Immature natural killer cell (primary cell): ENCODE measurements around the gene DYRK3. TPM values are rescaled to one million over a fixed set of nuclear protein-coding genes. Genes with fewer than 3 reads are reported as not detected.
A peak's percentile ranks its signal among the peaks of the same experiment; 100 is the strongest.

Experiments
- DNase-seq, 3 donors: peaks; one replicate each; pipeline ENCODE4 v3.0.0; 2022; ENCODE audit warnings: mixed read lengths in 1 of 3
- H3K27ac Mint-ChIP-seq, 6 donors: one replicate each; pipeline ENCODE4 v1.8.0; 2020; ENCODE audit warnings: mixed read lengths in 6 of 6, mild to moderate bottlenecking in 5 of 6, inconsistent platforms in 4 of 6, moderate library complexity in 3 of 6
- H3K27me3 Mint-ChIP-seq, 3 donors: one replicate each; pipeline ENCODE4 v1.8.0; 2020 to 2021; ENCODE audit warnings: low read depth in 3 of 3, mild to moderate bottlenecking in 3 of 3, mixed read lengths in 3 of 3, moderate library complexity in 3 of 3, inconsistent platforms in 1 of 3
- H3K36me3 Mint-ChIP-seq, 3 donors: one replicate each; pipeline ENCODE4 v1.8.0; 2020; ENCODE audit warnings: mixed read lengths in 3 of 3, inconsistent platforms in 2 of 3, mild to moderate bottlenecking in 2 of 3
- H3K4me1 Mint-ChIP-seq, 2 donors: one replicate each; pipeline ENCODE4 v1.8.0; 2020; ENCODE audit warnings: inconsistent platforms in 2 of 2, mild to moderate bottlenecking in 2 of 2, mixed read lengths in 2 of 2, moderate library complexity in 1 of 2
- H3K4me3 Mint-ChIP-seq, 5 donors: one replicate each; pipeline ENCODE4 v1.8.0; 2020; ENCODE audit warnings: mild to moderate bottlenecking in 5 of 5, mixed read lengths in 5 of 5, inconsistent platforms in 3 of 5, moderate library complexity in 3 of 5
- H3K9me3 Mint-ChIP-seq, 6 donors: one replicate each; pipeline ENCODE4 v1.8.0; 2020; ENCODE audit warnings: mild to moderate bottlenecking in 6 of 6, mixed read lengths in 6 of 6, inconsistent platforms in 4 of 6, moderate library complexity in 3 of 6
- polyA plus RNA-seq, 3 donors: library from polyadenylated mRNA; unstranded; fragments of 300-500 nt; fragmentation: Illumina TruSeq; gene quantifications; one replicate each; pipeline ENCODE4 v1.2.3, GENCODE V29; 2021

Gene DYRK3
- polyA plus RNA-seq, 3 donors from 2014 or later: not detected

DNA sequence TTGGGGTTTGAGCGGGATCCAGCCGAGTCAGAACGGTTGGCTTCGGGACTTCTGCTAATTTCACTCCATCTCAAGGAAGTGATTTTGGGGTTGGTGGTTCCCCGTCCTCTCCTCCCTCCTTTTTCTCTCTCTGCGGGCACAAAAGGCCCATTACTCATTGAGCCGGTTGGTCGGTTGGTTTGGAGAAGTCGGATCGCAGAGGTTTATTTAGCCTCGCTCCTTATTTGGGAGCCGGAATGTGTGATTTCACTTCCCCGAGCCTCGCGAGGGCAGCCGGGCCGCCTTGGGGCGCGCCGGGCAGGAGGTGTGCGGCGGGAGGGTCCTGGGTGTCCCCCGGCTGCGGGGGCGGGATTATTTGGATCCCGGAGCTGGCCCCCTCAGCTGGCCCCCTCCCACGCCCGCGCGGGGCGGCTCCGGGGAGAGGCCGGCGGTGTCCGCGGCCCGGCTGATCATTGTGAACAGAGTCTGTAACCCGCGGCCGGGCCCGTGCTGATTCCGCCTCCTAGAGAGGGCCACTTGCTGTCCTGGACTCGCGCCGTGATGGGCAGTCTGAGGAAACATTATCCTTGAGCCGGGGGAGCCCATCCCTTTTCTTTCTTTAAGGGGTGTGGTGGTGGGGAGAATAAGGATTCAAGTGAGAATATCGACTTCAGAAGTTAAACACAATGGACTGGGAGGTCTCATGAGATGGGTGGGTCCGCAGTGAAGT is 50.6 kb downstream of the DYRK3 start:
- peak overlapping the region; percentile 97 to 100 (median 100) for H3K4me3 Mint-ChIP-seq
- peaks cover 8 to 17% (median 11%) of the 10 kb centered on the region in 3 donors for H3K27me3 Mint-ChIP-seq
- no peaks in the 10 kb centered on the region for H3K9me3 Mint-ChIP-seq
- H3K36me3 Mint-ChIP-seq: peaks cover 0 to 3% (median 0%) of the 10 kb centered on the region in 3 donors
- peaks cover 50 to 56% of the 10 kb centered on the region in 2 donors for H3K4me1 Mint-ChIP-seq
- peak overlapping the region; percentile 97 to 100 (median 100) for H3K27ac Mint-ChIP-seq
- DNase-seq: peak; percentile 55 to 58 (median 56)

GRCh38 chr1:206686478-206687249 is 51.3 kb downstream of the DYRK3 start:
- peak overlapping the region; percentile 97 to 100 (median 100) for H3K4me3 Mint-ChIP-seq
- H3K4me1 Mint-ChIP-seq: peaks cover 57 to 64% of the 10 kb centered on the region in 2 donors
- H3K36me3 Mint-ChIP-seq: peaks cover 0 to 3% (median 0%) of the 10 kb centered on the region in 3 donors
- H3K27me3 Mint-ChIP-seq: peaks cover 8 to 17% (median 8%) of the 10 kb centered on the region in 3 donors
- peak overlapping the region; percentile 97 to 100 (median 100) for H3K27ac Mint-ChIP-seq
- DNase-seq: peak; percentile 75 to 77 (median 76)
- no peaks in the 10 kb centered on the region for H3K9me3 Mint-ChIP-seq

GRCh38 chr1:206687251-206687914 is 52.0 kb downstream of the DYRK3 start:
- Mint-ChIP-seq H3K9me3 (no peaks in the 10 kb centered on the region), H3K27ac (peak overlapping the region; percentile 97 to 100 (median 100)), H3K36me3 (peaks cover 0 to 3% (median 0%) of the 10 kb centered on the region in 3 donors), H3K4me3 (peak overlapping the region; percentile 97 to 100 (median 100)), H3K4me1 (peaks cover 64 to 71% of the 10 kb centered on the region in 2 donors), H3K27me3 (peaks cover 8 to 17% (median 8%) of the 10 kb centered on the region in 3 donors)
- no peak for DNase-seq

- Mint-ChIP-seq H3K4me3 (peak overlapping the region in 4 of 5 donors; percentile 15 to 38 (median 28)), H3K27me3 (peaks cover 8 to 17% (median 9%) of the 10 kb centered on the region in 3 donors), H3K36me3 (peaks cover 0 to 3% (median 0%) of the 10 kb centered on the region in 3 donors), H3K27ac (peak overlapping the region; percentile 45 to 100 (median 98)), H3K9me3 (no peaks in the 10 kb centered on the region), H3K4me1 (peaks cover 70 to 77% of the 10 kb centered on the region in 2 donors)
- DNase-seq: no peak
Measured at GRCh38 chr1:206687915-206688442, 52.6 kb downstream of the DYRK3 start.

DNA sequence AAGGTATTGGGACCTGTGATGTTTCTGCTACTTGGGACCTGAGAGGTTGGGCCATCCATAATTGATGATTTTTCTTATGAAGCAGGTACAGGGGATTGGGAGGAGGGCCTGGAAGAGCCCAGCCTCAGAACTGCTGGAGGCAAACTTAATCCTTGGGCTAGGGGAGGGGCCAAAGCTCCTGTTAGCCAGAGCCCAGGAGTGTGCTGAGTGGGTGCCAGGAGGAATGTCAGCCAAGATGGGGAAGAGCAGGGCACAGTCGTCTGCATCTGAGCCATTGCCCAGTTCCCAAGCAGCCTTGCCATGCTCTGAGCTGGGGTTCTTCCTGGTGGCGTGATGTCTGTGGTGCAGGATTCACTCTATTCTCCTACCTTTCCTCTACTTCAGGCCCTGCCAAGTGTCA is 55.2 kb downstream of the DYRK3 start:
- Mint-ChIP-seq H3K4me1 (peaks cover 89 to 96% of the 10 kb centered on the region in 2 donors), H3K27ac (peak overlapping the region in 5 of 6 donors; percentile 13 to 76 (median 25)), H3K4me3 (peak overlapping the region in 1 of 5 donors; percentile 17), H3K36me3 (peaks cover 0 to 3% (median 0%) of the 10 kb centered on the region in 3 donors), H3K27me3 (peaks cover 7 to 16% (median 9%) of the 10 kb centered on the region in 3 donors), H3K9me3 (no peaks in the 10 kb centered on the region)
- no peak for DNase-seq

GRCh38 chr1:206691604-206692003 is 56.3 kb downstream of the DYRK3 start:
- H3K4me3 Mint-ChIP-seq: peak overlapping the region; percentile 42 to 77 (median 58)
- H3K4me1 Mint-ChIP-seq: peaks cover 94 to 100% of the 10 kb centered on the region in 2 donors

GRCh38 chr1:206693029-206693428 is 57.7 kb downstream of the DYRK3 start:
- peaks cover 1 to 10% (median 2%) of the 10 kb centered on the region in 3 donors for H3K27me3 Mint-ChIP-seq
- no peak for DNase-seq
- peak overlapping the region; percentile 58 to 77 (median 77) for H3K4me3 Mint-ChIP-seq
- H3K27ac Mint-ChIP-seq: peak overlapping the region; percentile 51 to 93 (median 81)
- H3K4me1 Mint-ChIP-seq: peaks cover 94 to 100% of the 10 kb centered on the region in 2 donors
- H3K36me3 Mint-ChIP-seq: peaks cover 0 to 11% (median 0%) of the 10 kb centered on the region in 3 donors
- H3K9me3 Mint-ChIP-seq: no peaks in the 10 kb centered on the region

More at GRCh38 chr1:206691604-206692003, 56.3 kb downstream of the DYRK3 start:
- peak overlapping the region; percentile 51 to 93 (median 81) for H3K27ac Mint-ChIP-seq
- H3K9me3 Mint-ChIP-seq: no peaks in the 10 kb centered on the region
- DNase-seq: no peak
- peaks cover 0 to 7% (median 0%) of the 10 kb centered on the region in 3 donors for H3K36me3 Mint-ChIP-seq
- peaks cover 1 to 10% (median 2%) of the 10 kb centered on the region in 3 donors for H3K27me3 Mint-ChIP-seq

GRCh38 chr1:206693592-206693991 is 58.3 kb downstream of the DYRK3 start:
- H3K27me3 Mint-ChIP-seq: peaks cover 1 to 10% (median 2%) of the 10 kb centered on the region in 3 donors
- H3K27ac Mint-ChIP-seq: peak overlapping the region; percentile 51 to 93 (median 81)
- H3K4me1 Mint-ChIP-seq: peaks cover 95 to 100% of the 10 kb centered on the region in 2 donors
- peaks cover 0 to 11% (median 0%) of the 10 kb centered on the region in 3 donors for H3K36me3 Mint-ChIP-seq
- DNase-seq: peak in 2 of 3 donors; percentile 30 to 33
- peak overlapping the region; percentile 58 to 77 (median 77) for H3K4me3 Mint-ChIP-seq
- H3K9me3 Mint-ChIP-seq: no peaks in the 10 kb centered on the region

GRCh38 chr1:206694171-206695124 is 59.1 kb downstream of the DYRK3 start:
- Mint-ChIP-seq H3K36me3 (peaks cover 0 to 11% (median 0%) of the 10 kb centered on the region in 3 donors), H3K27me3 (peaks cover 1 to 10% (median 5%) of the 10 kb centered on the region in 3 donors), H3K4me1 (peaks cover 96 to 100% of the 10 kb centered on the region in 2 donors), H3K9me3 (no peaks in the 10 kb centered on the region), H3K27ac (peak overlapping the region; percentile 31 to 93 (median 80)), H3K4me3 (peak overlapping the region in 3 of 5 donors; percentile 58 to 77 (median 77))
- DNase-seq: no peak

DNA sequence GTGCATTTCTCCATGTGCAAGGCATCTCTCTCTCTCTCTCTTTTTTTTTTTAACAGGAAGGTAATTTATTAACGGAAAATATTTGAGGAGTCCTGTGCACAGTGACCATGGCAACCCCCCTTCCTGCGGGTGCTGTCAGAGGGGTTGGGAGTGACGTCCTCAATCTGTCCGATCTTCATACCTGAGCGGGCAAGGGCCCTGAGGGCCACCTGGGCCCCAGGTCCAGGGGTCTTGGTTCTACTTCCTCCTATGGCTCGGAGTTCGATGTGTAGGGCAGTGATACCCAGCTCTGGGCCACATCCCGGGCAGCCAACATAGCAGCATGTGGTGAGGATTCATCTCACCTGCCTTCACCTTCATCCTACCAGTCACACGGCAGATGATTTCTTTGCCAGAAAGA is 60.4 kb downstream of the DYRK3 start:
- peaks cover 1 to 10% (median 3%) of the 10 kb centered on the region in 3 donors for H3K27me3 Mint-ChIP-seq
- H3K4me1 Mint-ChIP-seq: peaks cover 96 to 100% of the 10 kb centered on the region in 2 donors
- H3K36me3 Mint-ChIP-seq: peaks cover 0 to 11% (median 0%) of the 10 kb centered on the region in 3 donors
- DNase-seq: no peak
- H3K4me3 Mint-ChIP-seq: peak overlapping the region in 2 of 5 donors; percentile 8 to 15
- no peaks in the 10 kb centered on the region for H3K9me3 Mint-ChIP-seq
- peak overlapping the region in 2 of 6 donors; percentile 31 to 72 for H3K27ac Mint-ChIP-seq

GRCh38 chr1:206696812-206697585 is 61.7 kb downstream of the DYRK3 start:
- Mint-ChIP-seq H3K4me1 (peaks cover 91 to 97% of the 10 kb centered on the region in 2 donors), H3K27ac (peak overlapping the region; percentile 10 to 76 (median 50)), H3K4me3 (no peak overlapping the region), H3K9me3 (no peaks in the 10 kb centered on the region), H3K36me3 (peaks cover 0 to 11% (median 0%) of the 10 kb centered on the region in 3 donors), H3K27me3 (peaks cover 1 to 10% (median 3%) of the 10 kb centered on the region in 3 donors)
- DNase-seq: no peak
